Measurements from ENCODE around the gene MAOA.

DNA sequence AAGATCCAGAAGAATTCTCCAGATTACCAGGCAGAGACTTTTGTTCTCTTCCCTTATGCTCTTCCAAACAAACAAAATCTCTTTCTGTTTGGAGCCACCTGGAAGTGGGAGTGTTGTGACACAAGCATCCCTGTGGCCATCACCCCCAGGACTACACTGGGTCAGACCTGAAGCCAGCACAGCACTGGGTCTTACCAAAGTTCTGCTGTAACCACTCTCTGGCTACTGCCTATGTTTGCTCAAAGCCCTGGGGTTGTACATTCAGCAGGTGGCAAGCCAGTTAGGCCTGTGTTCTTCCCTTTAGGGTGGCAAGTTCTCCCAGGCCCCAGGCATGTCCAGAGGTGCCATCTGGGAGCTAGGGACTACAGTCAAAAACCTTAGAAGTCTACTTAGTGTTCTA is 43.7 kb upstream of the MAOA start:
- TF ChIP-seq TARDBP (IDR thresholded peaks at IDR 0.05), result no peak
- TF ChIP-seq SUZ12 (IDR thresholded peaks at IDR 0.05), result no peak
- no peak for TF ChIP-seq FOXK2 (IDR thresholded peaks at IDR 0.05)
- no peak for TF ChIP-seq L3MBTL2 (conservative IDR thresholded peaks at IDR 0.05)

Measured in HEK293T (cell line).